ENCODE results near the gene IL36B.

The IL36B gene

DNA sequence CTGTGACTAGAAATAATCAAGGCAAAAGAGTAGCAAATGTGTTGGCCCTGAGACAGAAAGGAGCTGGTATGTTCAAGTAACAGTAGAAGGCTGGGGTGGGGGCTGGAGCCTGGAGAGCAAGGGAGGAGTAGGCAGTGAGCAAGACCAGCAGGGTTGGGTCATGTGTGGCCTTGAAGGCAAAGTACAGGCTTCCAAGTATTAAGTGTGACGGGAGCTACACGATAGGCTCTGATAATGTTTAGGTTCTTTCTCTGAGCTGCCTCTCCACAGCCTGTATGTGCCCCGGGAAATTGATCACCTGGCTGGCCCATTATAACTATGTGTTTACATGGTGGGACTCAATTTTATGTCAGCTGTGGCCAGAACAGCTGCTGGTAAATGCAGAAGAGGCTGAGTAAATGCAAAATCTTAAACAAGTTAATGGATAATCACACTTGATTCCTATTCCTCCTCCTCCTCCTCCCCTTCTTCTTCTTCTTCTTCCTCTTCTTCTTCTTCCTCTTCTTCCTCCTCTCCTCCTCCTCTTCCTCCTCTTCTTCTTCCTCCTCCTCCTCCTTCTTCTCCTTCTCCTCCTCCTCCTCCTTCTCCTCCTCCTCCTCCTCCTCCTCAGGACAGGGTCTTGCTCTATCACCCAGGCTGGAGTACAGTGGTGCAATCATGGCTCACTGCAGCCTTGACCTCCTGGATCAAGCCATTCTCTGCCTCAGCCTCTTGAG, 24.4 kb upstream of the IL36B start:
- DNase-seq (ENCODE audit: low read depth, low spot score), result no peak

DNA sequence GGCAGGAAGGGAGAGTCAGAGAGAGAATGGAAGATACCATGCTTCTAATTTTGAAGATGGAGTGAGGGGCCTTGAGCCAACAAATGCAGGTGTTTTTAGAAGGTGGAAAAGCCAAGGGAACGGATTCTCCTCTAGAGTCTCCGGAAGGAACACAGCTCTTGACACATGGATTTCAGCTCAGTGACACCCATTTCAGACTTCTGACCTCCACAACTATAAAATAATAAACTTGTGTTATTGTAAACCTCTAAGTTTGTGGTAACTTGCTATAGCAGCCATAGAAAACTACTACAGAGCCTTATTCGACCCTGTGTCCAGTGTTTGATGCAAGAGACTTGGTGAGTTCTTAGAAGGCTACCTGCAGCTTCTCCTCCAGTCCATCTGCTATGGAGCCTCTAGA, 22.9 kb upstream of the IL36B start:
- no peak for DNase-seq (ENCODE audit: low read depth, low spot score)

DNA sequence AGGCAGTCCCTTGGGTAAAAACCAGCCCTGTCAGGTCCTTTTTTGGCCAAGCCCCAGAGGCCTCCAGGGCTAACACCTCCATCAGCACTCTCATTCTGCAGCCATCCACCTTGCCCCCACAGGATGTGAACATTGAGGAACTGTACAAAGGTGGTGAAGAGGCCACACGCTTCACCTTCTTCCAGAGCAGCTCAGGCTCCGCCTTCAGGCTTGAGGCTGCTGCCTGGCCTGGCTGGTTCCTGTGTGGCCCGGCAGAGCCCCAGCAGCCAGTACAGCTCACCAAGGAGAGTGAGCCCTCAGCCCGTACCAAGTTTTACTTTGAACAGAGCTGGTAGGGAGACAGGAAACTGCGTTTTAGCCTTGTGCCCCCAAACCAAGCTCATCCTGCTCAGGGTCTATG, 22.4 kb upstream of the IL36B start:
- no peak for DNase-seq (ENCODE audit: low read depth, low spot score)

DNA sequence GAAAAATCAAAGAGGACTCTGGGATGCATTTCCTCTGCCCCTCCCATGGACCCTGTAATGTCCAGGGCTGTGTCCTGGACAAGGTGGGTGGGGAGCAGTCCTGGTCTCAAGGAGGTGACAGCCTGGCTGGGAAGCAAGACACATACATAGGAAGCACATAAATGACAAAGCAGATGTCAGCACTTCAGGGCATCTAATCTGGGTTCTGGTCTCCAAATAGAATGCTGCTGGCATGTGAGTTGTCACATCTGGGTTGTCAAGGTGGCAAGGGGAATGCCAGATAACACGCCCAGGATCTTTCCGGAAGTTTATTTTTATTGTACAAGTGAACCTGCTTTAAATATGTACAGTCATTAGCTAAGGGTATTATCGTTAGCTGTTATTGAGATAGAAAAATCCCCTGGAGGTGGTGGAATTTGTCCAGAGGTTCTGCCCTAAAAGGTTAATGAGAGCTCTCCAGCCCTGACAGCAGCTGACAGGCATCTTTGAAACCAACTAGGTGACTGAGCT, 20.7 kb upstream of the IL36B start:
- DNase-seq (ENCODE audit: low read depth, low spot score), result no peak

DNA sequence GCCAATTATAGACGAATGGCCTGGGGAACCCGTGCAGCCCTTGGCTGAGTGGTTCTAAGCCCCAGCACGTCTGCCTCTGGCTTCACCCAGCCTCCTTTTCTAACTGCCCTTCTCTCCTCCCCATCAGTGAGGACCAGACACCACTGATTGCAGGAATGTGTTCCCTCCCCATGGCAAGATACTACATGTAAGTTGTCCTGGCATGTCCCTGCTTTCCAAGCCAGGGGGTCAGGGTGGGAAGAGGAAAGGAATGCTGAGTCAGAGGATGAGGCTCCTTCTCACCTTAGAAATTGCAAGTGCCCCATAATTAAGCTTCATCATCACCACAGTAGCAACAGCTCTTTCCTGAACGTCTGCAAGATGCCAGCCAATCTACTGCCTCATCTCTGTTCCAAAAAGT, 19.9 kb upstream of the IL36B start:
- DNase-seq (ENCODE audit: low read depth, low spot score), result no peak

DNA sequence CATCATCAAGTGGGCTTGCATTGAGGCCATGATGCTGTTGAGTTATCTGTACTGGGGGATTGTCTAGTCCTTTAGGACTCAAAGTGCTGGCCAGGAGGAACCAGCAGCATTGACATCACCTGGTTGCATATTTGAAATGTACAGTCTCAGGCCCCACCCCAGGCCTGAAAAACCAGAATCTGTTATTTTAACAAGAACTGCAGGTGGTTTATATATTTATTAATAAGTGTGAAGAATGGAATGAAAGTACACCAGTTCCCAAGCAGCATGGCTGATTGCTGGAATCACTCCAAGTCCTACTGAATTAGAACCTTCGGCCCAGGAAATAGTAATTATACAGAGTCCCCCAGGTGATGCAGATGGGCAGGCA, 17.9 kb upstream of the IL36B start:
- no peak for DNase-seq (ENCODE audit: low read depth, low spot score)

DNA sequence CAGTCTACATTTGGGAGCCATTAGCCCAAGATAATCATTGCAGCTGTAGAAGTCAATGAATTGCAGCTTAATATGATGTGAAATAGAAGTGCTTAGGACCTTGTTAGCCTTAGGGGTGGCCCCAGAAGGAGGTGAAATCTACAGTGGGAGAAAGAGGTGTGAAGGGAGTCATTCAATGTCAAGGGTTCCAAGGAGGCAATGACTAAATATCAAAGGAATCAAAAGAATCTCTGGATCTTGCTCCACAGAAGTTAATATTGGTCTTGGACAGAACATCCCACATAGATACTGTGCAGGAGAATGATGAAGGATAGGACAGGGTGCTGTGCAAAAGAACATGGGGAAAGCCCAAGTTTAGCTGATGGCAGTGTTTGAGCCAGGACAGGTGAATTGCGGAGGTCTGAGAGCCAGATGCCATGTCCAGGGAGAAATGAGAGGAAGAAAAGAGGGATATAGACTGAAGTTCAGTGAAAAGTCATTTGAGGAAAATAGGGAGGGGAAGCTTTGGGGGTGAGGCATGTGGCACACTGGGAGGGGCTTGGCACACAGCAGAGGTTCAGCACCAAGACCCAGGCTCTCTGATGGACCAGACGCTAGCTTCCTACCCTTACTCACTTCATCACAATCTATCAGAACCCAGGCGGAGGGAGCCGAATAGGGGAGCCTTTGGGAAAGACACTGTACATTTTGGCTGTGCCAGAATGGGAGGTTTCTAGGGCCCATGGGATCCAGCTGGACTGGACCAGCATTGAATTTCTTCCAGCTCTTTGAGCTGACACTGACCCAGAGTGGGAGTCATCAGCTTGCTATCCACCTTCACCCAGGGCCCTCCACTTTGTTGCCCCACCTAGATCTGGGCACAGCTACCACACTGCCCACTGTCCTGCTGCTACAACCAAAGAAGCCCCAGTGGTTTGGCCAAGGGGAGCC, 17.3 kb upstream of the IL36B start:
- DNase-seq (ENCODE audit: low read depth, low spot score), result no peak

DNA sequence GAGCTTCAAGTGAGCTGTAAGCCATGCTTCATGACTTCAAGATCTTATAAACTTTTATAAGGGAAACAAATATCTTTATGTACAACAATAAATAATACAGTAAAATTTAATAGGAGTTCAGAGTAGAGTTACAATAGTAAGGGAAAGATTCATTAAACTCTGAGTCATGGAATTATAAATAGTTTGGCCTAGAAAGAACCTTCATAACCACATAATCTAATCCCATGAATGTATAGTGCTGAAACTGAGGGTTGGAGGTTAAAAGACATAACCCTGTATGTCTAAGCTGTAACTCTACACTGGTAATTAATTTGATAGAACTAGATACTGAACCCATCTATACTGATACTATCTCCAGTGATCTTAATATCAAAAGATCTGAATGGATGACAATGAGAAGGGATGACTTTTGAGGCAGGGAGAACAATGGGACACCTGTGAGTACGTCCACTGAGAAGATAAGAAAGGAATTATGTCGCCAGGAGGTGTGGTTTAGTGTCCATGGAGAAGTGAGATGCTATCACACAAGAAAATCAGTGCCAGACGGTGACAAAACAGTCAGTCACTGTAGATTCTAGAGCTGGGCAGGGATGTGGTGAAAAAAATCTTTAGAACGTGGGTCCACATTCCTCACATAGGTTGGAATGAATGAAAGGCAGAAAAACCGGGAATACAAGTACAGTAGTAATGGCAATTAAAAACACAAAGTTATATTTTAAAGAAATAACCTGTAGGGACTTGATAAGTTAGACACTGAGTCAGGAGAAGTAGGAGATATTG, 16.2 kb upstream of the IL36B start:
- DNase-seq (ENCODE audit: low read depth, low spot score), result no peak

DNA sequence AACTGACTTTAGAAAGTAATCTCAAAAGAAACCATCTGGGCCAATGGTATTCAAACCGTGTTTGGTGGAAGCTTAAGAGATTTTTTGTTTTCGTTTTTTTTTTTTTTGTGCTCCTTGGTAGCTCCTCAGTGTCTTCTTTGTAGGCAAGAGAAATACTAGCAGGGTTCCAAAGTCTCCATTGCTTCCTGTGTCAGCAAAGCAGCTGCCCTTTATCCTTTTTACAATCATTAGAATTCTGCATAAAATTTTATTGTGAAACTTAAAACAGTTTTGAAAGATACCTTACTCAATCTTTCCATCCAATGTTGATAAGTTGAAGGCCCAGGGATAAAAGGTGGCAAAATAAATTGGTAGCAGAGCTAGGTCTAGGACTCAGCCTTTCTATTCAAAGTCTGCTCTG, 15.6 kb upstream of the IL36B start:
- DNase-seq (ENCODE audit: low read depth, low spot score), result no peak

DNA sequence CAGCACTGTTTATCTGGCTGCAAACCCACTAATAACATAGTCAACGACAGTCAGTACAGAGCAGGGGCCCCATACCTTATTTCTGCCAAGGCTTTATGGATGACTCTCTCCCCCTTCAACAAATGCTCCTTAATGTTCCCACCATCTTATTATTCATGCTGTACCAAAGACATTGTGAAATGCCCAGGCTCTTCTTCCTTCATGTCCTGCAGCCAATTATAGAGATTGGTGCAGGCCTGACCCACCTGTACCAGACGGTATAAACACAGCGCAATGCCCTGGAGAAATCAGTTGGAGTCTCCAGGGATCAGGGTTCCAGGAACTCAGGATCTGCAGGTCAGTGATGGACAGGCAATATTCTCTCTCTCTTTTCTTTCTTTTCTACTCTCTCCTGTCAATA, 15.0 kb upstream of the IL36B start, which contains the start of gene IL1F10:
Gene IL1F10, plus strand, starts transcription at position 290 of the 400 bp plus-strand sequence. CDS start 4,769 bp downstream, outside the sequence.
- no peak for DNase-seq (ENCODE audit: low read depth, low spot score)

DNA sequence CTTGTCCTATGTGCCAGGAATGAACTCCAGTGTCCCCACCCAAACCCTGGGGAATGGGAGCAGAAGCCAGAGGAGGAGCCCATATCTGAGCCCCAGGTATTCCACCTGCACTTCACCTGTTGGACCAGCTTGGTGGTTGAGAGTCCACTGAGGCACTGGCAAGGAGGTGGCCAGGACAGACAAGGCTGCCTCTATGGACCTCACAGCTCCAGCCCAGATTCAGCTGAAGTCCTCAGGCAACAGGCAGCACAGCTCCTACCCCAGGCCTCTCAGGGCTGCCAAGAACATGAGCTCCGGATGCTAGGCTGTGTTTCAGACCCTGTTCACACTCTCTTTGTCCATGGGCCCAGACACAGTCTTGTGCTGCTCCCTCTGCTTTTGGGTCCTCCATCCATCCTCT, 12.2 kb upstream of the IL36B start:
- no peak for DNase-seq (ENCODE audit: low read depth, low spot score)

DNA sequence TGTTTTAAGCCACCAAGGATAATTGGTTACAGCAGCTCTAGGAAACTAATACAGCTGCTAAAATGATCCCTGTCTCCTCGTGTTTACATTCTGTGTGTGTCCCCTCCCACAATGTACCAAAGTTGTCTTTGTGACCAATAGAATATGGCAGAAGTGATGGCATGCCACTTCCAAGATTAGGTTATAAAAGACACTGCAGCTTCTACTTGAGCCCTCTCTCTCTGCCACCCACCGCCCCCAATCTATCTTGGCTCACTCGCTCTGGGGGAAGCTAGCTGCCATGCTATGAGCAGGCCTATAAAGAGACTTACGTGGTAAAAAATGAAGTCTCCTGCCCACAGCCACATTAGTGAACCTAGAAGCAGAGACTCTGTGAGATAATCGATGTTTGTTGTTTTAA, 11.6 kb upstream of the IL36B start:
- no peak for DNase-seq (ENCODE audit: low read depth, low spot score)

DNA sequence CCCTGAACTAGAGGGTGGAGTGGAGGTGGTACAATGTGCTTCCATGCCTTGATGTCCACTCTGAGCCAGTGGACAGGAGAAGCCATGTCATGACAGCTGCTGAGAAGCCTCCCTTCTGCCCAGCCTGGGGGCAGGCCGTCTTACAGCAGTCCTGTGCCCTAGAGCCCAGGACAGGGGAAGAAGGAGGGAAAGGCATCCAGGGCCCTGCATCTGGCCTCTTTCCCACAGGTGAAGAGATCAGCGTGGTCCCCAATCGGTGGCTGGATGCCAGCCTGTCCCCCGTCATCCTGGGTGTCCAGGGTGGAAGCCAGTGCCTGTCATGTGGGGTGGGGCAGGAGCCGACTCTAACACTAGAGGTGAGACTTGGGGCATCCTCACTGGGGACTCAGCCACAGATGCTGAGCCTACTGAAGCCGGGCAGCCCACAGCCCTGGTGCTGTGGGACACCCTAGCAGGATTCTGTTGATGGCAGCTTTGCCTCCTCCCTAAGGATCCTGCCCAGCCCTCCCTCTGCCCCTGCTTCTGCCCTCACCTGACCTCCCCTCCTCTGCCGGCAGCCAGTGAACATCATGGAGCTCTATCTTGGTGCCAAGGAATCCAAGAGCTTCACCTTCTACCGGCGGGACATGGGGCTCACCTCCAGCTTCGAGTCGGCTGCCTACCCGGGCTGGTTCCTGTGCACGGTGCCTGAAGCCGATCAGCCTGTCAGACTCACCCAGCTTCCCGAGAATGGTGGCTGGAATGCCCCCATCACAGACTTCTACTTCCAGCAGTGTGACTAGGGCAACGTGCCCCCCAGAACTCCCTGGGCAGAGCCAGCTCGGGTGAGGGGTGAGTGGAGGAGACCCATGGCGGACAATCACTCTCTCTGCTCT, 9.5 kb upstream of the IL36B start:
- no peak for DNase-seq (ENCODE audit: low read depth, low spot score)

DNA sequence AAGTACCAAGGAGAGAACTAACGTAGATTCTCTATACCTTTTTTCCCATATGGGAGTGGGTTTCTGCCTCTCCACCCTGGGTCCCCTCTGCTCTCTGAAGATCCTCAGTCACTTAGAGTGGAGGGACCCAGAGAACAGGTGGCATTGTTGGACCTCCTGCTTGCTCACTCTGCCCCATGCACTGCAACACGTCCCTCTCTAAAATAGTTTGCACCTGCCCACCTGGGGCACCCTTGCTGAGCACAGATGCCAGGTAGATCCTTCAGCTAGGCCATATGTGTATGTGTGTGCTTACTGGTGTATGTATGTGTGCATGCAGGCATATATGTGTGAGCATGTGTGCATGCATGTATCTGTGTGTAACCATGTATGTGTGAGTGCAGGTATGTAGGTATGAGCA, 8.6 kb upstream of the IL36B start:
- no peak for DNase-seq (ENCODE audit: low read depth, low spot score)

DNA sequence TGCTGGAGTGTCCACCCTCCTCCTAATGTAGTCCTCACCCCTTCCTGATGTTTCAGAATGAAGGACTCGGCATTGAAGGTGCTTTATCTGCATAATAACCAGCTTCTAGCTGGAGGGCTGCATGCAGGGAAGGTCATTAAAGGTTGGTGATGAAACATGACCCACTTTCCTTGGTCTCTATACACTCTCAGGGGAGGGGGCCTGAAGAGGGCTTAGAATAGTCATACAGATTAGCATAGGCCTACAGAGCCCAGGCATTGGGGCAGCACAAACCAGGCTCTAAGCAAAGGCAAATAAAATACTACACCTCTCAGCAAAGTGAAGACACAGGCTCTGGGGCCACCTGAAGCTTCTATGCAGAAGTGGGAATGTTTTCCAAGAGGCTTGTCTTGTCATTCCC, 8.1 kb upstream of the IL36B start:
- no peak for DNase-seq (ENCODE audit: low read depth, low spot score)

DNA sequence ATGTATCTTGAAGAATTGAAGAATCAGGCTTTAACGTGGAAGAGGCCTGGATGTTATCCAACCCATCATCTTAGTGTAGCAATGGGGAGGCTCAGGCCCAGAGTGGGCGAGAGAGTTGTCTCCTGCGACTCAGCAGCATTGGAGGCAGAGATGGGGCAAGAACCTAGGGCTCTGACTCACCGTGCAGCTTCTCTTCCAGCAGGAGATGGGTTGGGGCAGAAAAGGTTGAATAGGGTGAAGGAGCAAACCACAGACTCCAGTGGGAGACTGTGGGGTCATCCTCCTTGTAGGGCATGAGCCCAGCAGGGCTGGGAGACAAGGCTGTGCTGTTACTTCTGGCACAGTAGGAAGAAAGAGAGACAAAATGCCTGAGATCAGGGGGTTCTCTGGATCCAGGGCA, 7.7 kb upstream of the IL36B start:
- DNase-seq (ENCODE audit: low read depth, low spot score), result no peak

DNA sequence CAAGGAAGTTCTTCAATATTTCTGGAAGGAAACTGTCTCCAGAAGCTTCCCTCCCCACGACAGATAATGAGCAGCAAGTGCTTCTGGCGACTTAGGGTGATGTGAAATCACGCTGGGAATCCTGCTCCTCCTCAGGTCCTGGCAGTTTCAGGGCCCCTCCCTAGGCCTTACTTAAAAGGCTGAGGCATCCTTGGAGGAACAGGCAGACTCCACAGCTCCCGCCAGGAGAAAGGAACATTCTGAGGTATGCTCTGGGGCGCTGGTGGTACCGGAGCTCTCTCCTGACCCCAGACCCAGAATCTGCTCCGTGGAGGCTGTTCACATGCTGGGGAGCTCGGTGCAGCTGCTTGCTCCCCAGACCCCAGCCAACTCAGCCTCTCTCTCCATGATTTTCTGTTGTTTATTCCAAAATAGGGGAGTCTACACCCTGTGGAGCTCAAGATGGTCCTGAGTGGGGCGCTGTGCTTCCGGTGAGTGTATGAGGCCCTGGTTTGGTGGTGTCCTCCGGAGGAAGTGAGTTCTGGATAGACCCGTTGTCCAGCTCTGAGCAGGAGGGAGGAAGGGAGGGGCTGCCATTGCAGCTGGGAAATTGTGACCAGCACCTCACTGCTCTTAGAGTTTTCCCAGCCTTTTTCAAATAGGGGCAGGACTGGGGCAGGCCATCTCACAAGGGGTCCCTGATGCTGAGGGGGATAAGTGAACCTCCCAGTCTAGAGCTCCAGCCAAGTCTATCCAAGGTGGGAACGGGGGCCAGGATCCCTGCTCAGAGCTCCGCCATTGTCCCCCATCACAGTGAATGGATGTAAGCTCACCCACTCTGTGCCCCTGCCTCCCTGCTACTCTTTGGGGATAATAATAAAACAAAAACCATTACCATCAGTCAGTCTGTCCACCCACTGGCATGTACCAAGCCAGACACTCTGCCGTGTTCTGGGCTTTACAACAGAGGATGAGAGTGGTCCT, 6.6 kb upstream of the IL36B start, which contains the start of gene IL36RN:
Gene IL36RN, plus strand, starts transcription at position 201 of the 963 bp plus-strand sequence. Its CDS starts 241 bp downstream, at position 442.
- DNase-seq (ENCODE audit: low read depth, low spot score), result no peak

DNA sequence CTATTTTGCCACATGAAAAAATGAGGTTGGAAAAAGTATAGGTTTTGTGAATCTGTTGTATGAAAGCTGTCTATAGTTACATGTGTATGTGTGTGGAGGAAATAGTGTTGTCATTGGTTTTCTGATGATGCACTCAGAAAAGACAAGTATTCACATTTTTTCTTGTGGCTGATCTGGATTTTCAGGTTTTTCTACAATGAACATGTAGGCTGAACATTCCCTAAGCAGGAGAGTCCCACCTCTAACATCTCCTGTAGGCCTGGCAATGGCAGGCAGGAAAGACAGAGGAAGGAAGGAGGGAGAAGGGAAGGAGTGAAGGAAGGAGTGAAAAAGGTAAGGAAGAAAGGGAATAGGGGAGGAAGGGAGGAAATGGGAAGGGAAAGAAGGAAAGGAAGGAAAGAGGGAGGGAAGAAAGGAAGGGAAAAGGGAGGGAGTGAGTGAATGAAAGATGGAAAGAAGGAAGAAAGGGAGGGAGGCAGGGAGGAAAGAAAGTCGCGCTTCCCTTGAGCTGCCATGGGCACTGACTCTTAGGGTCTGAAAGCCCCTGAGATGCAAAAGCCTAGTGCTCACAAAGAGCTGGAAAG, 5.8 kb upstream of the IL36B start:
- DNase-seq (ENCODE audit: low read depth, low spot score), result no peak

DNA sequence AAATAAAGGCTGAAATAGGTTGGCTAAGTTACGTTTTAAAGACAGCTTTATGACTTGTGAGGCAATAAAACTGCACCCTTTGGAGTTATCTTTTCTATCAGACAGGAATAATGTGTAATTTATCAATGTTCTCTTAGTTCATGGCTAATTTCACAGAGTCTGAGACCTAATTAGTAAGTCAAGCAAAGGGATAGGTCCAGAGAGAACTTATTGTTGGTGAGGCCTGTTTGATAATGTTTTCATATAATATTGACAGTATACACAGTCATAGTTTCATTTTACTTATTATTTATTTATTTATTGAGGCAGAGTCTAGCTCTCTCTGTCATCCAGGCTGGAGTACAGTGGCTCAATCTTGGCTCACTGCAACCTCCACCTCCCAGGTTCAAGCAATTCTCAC, 4.5 kb upstream of the IL36B start:
- no peak for DNase-seq (ENCODE audit: low read depth, low spot score)

All from smooth muscle cell of the brain vasculature (primary cell).